GM19452 (cell line): ENCODE data around the gene GALM.
A peak's percentile ranks its signal among the peaks of the same experiment; 100 is the strongest.
"Not testable (repeated sequence)": the region's sequence is repeated elsewhere in the genome, so short reads cannot be mapped to it uniquely, and the experiment has no call there.

Source experiments
- ATAC-seq: cut with Tn5 transposase; IDR thresholded peaks from one replicate; pipeline ENCODE4 v1.9.1; 2021; ENCODE audit not compliant: unreplicated experiment

The GALM gene

GRCh38 chr2:38708900-38709566 lies 43.1 kb downstream of the GALM start:
- no peak for ATAC-seq

GRCh38 chr2:38709567-38710194 lies 43.8 kb downstream of the GALM start:
- peak; percentile 84 for ATAC-seq

GRCh38 chr2:38711558-38711957 lies 45.6 kb downstream of the GALM start:
- ATAC-seq = no peak

GRCh38 chr2:38712413-38712812 lies 46.5 kb downstream of the GALM start:
- ATAC-seq = no peak

DNA sequence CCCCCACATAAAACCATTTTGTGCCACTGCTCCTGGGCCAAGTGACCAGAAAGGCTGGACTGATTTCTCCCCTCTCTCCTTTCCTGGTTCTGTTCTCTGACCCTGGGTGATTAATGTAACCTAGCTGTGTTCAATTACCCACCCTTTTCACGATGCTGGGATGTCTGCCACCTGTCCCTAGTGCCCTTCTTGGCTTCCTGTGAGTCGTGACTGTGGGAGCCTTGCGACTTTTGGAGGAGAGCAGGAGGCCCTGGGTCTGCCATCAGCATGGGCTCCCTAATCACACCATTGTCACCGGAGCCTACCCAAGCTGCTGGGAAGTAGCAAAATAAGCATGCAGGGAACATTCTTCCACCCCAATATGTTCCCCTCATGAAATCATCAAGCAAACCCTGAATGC lies 47.0 kb downstream of the GALM start:
- no peak for ATAC-seq

DNA sequence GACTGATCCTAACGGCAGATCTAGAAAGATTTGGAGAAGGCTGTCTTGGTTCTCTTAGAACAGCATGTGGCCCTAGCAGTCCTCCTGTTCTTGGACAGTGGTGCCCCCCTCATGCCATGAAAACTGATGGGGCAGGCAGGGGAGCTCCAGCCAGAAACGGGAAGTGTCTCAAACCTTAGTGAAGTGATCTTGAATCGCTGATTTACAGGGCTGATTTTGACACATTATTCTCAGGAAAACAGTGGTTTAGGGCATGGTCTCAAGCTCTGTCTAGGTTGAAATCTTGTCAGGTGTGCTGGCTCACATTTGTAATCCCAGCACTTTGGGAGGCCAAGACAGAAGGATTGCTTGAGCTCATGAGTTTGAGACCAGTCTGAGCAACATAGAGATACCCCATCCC lies 47.4 kb downstream of the GALM start:
- no peak for ATAC-seq

- not testable (repeated sequence) for ATAC-seq
Observed at GRCh38 chr2:38714941-38715340, 49.0 kb downstream of the GALM start.

DNA sequence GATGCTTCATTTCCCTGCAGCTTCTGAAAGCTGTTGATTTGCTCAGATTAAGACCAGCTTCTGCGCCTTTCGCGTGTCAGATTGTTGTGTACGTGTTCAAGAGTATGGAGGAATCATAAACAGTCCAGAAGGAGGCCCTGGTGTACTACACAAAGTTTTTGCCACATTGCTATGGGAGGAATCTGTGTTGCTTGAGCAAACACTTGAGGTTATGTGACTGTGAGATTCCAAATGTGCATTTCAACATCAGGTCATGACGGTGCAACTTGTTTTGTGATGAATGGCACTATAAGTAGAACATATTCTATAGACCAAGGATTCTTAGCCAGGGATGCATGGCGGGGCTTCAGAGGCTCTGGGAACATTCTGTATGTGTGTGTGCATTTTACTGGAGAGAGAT lies 50.3 kb downstream of the GALM start:
- ATAC-seq = no peak

GRCh38 chr2:38718601-38719000 lies 52.7 kb downstream of the GALM start:
- no peak for ATAC-seq

GRCh38 chr2:38719706-38720105 lies 53.8 kb downstream of the GALM start:
- ATAC-seq = no peak

GRCh38 chr2:38720613-38721241 lies 54.8 kb downstream of the GALM start:
- no peak for ATAC-seq

- peak; percentile 24 for ATAC-seq
Observed at GRCh38 chr2:38722271-38723061, 56.6 kb downstream of the GALM start.

GRCh38 chr2:38723173-38723572 lies 57.3 kb downstream of the GALM start:
- peak; percentile 47 for ATAC-seq

DNA sequence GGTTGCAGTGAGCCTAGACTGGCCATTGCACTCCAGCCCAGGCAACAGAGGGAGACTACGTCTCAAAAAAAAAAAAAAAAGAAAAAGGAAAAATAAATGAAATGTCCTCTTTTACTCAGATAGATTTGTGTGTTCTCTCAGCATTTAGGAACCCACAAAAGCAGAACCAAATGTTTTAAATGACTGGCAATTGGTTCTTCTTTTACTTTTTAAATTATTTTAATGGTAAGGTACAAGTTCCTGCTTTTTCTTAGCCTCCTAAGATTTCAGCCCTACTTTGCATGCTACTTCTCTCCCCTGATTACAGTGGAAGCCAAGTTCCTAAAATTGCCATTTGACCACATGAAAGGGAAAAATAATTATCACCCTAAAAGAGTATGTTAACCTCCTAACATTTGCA lies 61.7 kb downstream of the GALM start:
- no peak for ATAC-seq

- ATAC-seq = no peak
Observed at GRCh38 chr2:38728694-38729093, 62.8 kb downstream of the GALM start.

DNA sequence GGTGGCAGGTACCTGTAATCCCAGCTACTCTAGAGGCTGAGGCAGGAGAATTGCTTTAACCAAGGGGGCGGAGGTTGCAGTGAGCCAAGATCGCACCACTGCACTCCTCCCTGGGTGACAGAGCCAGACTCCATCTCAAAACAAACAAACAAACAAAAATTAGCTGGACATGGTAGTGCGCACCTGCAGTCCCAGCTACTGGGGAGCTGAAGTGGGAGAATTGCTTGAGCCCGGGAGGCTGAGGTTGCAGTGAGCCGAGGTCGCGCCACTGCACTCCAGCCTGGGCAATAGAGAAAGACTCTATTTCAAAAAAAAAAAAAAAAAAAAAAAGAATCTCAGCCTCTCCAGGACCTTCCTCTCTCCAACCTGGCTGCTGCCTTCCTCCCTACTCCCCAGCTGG lies 65.2 kb downstream of the GALM start:
- no peak for ATAC-seq

DNA sequence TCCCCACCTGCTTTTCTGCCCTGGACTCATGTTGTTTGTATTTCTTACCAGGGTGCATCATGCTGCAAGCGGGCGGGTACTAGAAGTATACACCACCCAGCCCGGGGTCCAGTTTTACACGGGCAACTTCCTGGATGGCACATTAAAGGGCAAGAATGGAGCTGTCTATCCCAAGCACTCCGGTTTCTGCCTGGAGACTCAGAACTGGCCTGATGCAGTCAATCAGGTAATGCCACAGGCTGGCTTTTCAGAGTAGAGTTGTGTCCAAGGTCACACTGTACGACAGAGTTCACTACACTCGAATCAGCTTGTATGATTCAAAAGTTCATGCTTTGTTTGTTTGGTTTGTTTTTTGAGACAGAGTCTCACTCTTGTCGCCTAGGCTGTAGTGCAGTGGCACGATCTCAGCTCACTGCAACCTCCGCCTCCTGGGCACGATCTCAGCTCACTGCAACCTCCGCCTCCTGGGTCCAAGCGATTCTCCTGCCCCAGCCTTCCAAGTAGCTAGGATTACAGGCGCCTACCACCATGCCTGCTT lies 65.8 kb downstream of the GALM start:
- ATAC-seq = no peak

GRCh38 chr2:38733300-38733971 lies 67.5 kb downstream of the GALM start:
- ATAC-seq = no peak

DNA sequence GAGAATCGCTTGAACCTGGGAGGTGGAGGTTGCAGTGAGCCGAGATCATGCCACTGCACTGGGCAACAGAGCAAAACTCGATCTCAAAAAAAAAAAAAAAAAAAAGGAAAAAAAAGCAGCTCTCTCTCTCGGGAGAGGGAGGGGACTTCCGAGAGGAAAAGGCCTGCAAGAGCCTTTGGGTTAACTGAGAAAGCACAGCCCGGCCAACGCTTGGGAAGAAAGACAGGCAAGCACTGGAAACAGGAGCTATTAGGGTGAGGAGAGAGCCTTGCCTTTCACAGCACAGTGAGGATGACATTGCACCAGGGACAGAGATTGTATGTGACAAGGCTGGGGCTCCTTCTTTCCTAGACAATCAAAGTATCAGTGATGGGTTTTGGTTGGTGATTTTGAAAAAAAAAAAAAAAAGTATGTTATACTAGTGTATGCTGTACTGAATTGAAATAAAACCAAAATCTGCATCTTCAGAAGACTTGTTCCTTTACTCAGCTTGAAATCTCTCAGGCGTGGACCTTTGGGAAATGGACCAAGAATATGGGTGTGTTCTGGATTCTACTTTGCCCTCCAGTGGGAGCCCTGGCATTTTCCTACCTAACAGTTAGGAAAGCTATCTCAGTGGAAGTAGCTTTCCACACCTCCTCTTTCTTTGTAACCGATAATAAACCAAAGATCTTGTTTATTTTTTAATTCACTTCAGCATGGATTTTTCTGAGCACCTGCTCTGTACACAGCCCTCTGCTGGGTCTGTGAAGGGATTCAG lies 68.6 kb downstream of the GALM start:
- no peak for ATAC-seq

GRCh38 chr2:38735999-38736320 lies 70.0 kb downstream of the GALM start:
- no peak for ATAC-seq
